SKM-1 (cell line): ENCODE results near the gene GALNT3.

Experiments used
- DNase-seq: peaks from one replicate; lab custom pipeline; 2025; ENCODE audit not compliant: unreplicated experiment; lab: John Stamatoyannopoulos, UW

The GALNT3 gene

GRCh38 chr2:165796819-165797530 is 2.9 kb upstream of the GALNT3 start:
- DNase-seq: no peak

DNA sequence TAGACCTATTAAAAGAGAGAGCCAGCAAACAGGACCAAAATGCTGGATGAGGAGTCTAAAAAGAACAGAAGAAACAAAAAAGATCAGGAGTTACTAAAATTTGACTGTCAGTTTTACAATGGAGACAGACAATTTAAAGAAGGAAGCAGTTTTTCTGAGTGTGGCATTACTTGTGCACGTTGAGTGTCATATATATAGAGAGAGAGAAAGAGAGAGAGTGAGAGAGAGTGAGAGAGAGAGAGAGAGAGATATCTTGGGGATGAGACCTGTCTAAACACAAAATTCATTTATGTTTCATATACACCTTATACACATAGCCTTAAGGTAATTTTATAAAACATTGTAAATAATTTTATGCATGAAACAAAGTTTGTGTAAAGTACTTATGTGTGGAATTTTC is 2.1 kb upstream of the GALNT3 start:
- no peak for DNase-seq

- no peak for DNase-seq
These were observed 964 bp upstream of the GALNT3 start for GRCh38 chr2:165795011-165795410.

DNA sequence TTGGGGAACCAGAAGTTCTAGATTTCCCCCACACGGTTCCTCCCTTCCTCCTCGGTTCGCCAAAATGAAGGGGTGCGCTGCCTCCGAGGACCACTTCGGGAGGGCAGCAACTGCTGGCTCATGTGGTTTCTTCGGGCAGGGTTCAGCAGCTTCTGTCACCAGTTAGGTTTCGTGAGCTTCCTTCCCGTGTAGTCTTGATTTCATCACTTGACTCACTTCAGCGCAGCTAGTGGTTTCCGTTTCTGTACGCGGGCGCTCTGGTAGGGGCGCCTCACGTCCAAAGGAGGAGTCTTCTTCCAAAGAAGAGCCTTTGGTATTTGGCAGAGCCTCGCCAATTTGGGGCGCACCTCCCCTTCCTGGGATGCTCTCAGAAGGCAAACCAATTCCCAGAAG is 485 bp upstream of the GALNT3 start:
- DNase-seq: peak; percentile 86

DNA sequence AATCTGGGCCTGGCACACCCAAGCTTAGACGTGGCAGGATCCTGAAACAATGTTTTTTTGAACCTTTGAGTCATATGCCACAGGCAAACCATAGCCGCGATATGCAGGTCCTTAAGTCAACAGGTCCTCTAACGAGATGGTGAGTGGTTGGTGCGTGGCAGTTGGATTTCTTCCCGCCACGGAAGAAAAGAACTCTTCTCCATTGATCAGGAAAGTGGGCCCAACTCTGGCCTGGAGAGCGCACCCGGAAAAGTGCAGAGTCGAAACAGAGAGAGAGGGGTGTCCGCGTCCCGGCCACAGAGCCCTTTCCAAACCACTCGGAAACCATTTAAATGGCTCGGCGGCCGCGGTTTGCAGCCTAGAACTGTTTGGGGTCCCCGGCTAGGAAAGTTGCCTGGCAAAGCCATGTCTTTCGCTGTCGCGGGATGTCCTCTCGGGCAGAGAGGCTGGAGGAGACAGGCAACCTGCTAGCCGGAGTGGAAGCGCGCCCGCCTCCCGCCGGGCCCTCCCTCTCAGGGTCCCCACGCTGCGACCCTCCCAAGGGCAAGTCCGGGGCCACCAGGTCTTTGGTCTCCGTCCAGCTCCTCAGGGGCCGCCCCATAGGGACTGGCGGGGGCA is 777 bp downstream of the GALNT3 start:
- DNase-seq: no peak

GRCh38 chr2:165792104-165792454 is 2.0 kb downstream of the GALNT3 start:
- DNase-seq: no peak

DNA sequence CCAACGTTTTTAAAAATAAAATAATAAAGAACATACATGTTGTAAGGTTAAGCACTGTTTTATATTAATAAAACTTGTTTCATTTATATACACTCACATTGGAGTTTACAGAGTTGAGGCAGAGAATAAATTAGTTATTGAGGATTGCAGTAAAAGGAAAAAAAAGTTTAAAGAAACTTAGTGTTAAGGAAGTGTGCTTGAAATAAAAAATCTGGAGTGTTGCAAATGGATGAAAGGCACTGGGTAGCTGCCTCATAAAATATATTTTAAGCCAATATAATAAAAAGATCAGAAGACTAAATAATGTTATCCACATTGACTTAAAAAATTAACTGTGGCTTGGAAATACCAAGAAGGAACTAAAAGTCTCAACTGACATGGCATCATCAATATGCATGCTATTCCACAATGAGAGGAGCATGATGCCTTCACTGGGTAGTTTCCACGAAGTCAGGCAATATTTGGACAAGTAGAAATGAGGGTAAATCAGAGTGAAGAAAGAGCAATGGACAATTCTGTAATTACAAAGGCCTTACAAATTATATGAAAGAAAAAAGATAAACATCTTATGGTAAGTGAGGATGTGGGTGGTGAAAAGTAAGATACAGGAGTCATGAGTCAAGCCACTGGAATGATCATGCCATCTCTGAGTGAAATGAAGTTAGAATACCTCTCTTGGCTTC is 2.5 kb downstream of the GALNT3 start:
- DNase-seq: no peak

DNA sequence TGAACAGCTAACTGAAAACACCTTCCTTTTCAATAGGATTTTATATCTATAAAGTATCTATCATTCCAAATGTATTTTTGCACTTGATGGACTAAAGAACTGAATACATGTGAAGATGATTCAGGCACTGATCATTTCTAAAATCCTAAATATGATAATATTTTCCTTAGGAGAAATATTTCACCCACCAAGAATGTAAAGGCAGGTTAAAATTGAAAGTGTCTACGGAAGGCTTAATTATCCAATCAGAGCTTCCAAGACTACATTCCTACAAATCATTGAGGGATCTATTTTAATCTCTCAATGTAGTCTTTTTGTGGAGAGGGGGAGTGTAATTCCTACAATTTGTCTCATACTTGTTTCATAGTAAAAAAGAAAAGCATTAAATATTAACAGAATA is 3.6 kb downstream of the GALNT3 start:
- no peak for DNase-seq

- no peak for DNase-seq
These were observed 6.7 kb downstream of the GALNT3 start for GRCh38 chr2:165787334-165787733.

- no peak for DNase-seq
These were observed 14.3 kb downstream of the GALNT3 start for GRCh38 chr2:165779706-165780105.

- DNase-seq: no peak
These were observed 15.2 kb downstream of the GALNT3 start for GRCh38 chr2:165778653-165779451.

DNA sequence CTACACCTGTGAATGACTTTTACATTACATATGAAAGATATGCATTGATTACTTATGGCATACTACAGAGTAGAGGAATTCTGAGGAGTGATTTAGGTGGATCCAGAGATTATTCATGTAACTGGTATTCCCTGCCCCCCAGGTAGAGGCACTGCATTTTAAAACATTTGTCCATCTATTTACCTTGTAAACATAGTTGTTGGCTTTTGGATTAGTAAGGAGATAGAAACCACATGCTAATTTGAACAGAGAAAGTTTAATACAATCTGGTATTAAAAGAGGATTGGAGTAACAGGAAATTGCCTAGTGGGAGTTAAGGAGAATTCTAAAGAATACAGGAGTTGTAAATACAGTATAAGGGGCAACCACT is 15.9 kb downstream of the GALNT3 start:
- no peak for DNase-seq

DNA sequence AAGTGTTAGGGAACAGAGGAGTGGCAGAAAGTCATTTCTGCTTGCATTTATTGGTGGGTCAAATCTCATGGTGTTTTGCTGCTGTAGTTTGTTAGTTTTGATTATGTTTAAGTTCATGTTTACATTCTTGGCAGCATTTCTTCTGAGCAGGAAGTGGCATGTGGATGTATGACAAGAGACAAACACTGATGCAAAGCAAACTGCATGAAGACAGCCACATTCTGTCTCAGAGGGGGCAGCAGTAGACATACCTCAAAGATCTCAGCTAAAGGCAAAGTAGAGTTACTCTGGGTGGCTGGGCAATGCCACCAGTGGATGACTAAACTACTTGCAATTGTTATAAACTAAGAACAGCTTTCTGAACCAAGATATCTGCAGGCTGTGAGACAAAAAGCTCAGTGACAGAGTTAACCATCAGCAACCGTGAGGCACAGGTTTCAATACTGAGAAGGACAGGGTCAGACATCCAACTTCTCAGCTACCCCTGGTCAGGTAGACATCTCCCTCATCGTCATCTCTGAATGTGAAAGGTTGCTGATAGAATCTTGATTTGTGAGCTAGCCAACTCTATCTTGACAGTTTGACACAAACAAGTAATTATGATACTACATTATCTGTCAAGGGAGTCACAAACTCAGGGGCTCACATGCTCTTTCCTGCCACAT is 16.4 kb downstream of the GALNT3 start:
- no peak for DNase-seq

GRCh38 chr2:165776796-165777195 is 17.3 kb downstream of the GALNT3 start:
- no peak for DNase-seq

DNA sequence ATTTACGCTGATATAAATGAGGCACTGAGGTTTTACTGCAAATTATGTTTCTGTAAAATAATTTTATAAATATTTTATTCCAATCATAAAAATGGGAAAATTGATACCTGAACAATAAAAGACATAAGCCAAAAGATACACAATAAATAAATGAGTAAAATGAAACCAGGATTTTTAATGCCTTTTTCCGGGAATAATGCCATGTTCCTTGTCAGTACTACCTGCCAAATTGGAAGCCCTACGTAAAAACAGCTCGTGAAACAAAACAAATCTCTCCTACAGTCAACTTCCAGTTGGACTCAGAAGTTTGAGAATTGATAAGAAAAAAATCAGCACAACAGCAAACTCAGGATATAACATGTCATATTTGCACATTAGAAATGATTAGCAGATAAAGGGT is 18.0 kb downstream of the GALNT3 start:
- no peak for DNase-seq

GRCh38 chr2:165773684-165774083 is 20.4 kb downstream of the GALNT3 start:
- DNase-seq: no peak

DNA sequence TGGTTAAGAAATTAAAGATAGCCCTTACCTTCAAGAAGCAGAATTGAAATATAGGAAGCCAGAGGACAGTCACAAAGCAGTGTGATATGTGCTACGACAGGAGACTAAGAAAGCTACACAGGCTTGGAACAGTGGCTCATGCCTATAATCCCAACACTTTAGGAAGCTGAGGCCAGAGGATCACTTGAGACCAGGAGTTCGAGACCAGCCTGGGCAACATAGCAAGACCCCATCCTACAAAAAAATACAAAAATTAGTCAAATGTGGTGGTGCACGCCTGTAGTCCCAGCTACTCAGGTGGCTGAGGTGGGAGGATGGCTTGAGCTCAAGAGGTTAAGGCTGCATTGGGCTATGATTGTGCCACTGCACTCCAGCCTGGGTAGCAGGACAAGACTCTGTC is 21.9 kb downstream of the GALNT3 start:
- DNase-seq: no peak

GRCh38 chr2:165766326-165766927 is 27.6 kb downstream of the GALNT3 start:
- DNase-seq: no peak

- DNase-seq: no peak
These were observed 31.3 kb downstream of the GALNT3 start for GRCh38 chr2:165762723-165763122.

DNA sequence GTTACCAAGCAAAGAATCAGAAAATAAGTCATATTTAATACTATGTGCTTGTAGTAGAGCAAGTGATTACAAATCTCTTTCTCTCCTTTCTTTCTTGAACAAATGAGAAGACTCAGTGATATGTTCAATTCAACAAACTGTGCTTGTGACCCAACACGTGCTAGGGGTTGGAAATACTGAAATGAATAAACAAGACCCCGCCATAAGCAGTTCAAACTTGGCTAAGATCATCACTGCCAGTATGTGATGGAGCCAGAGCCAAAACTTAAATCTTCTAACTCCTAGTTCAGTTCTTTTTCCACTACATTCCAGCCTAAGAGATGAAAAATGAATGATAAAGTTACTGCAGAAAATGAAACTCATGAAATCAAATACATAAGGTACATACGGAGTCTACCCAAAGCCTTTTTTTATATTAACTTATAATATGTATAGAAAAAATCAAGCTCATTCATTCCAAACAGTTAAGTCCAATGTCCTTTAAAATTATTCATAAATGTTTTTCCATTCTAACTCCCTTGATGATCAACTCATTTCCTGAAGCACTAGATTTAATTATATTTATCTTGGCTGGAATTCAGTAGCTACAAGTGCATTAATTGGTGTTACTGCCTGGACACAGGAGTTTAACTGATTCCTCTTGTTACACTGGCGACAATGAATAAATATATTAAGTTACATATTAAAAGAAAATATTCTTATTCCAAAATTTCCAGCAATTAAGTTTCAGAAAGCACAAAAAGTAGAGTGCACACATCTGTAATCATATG is 36.0 kb downstream of the GALNT3 start:
- no peak for DNase-seq
